Measurements from ENCODE around the gene TTC28. TPM values are rescaled to one million over a fixed set of nuclear protein-coding genes. Genes with fewer than 3 reads are reported as not detected.

TTC28 gene
- total and polyA plus RNA-seq, 10 of the 15 experiments (the other 5 are each of a cell fraction or from before 2014, with no cell fraction given): 0.15 to 8.4 (median 1.4) TPM

- H3K4me1 ChIP-seq (ENCODE audit: control insufficient read depth, insufficient read depth, low read length): no peaks in the 10 kb centered on the region
- SMC1A ChIA-PET (ENCODE audit: uncharacterized antibody, unreplicated experiment): interaction anchor here (0.5 kb wide), 1 partner anchor 218 kb away, joined by 3 read pairs; no protein-coding TSS in a partner anchor
- H3K27ac ChIP-seq (ENCODE audit: control insufficient read depth, insufficient read depth): no peak overlapping the region
- TF ChIP-seq NR2C1 (IDR thresholded peaks at IDR 0.05): no peak
- TF ChIP-seq TCF3 (IDR thresholded peaks at IDR 0.05; ENCODE audit: borderline replicate concordance, insufficient read depth, low read depth, low read length): no peak
- TF ChIP-seq RUNX3 (IDR thresholded peaks at IDR 0.05; ENCODE audit: low read length): no peak
- no peak for TF ChIP-seq NR2F1 (conservative IDR thresholded peaks at IDR 0.05)
- TF ChIP-seq, protein P1, sequence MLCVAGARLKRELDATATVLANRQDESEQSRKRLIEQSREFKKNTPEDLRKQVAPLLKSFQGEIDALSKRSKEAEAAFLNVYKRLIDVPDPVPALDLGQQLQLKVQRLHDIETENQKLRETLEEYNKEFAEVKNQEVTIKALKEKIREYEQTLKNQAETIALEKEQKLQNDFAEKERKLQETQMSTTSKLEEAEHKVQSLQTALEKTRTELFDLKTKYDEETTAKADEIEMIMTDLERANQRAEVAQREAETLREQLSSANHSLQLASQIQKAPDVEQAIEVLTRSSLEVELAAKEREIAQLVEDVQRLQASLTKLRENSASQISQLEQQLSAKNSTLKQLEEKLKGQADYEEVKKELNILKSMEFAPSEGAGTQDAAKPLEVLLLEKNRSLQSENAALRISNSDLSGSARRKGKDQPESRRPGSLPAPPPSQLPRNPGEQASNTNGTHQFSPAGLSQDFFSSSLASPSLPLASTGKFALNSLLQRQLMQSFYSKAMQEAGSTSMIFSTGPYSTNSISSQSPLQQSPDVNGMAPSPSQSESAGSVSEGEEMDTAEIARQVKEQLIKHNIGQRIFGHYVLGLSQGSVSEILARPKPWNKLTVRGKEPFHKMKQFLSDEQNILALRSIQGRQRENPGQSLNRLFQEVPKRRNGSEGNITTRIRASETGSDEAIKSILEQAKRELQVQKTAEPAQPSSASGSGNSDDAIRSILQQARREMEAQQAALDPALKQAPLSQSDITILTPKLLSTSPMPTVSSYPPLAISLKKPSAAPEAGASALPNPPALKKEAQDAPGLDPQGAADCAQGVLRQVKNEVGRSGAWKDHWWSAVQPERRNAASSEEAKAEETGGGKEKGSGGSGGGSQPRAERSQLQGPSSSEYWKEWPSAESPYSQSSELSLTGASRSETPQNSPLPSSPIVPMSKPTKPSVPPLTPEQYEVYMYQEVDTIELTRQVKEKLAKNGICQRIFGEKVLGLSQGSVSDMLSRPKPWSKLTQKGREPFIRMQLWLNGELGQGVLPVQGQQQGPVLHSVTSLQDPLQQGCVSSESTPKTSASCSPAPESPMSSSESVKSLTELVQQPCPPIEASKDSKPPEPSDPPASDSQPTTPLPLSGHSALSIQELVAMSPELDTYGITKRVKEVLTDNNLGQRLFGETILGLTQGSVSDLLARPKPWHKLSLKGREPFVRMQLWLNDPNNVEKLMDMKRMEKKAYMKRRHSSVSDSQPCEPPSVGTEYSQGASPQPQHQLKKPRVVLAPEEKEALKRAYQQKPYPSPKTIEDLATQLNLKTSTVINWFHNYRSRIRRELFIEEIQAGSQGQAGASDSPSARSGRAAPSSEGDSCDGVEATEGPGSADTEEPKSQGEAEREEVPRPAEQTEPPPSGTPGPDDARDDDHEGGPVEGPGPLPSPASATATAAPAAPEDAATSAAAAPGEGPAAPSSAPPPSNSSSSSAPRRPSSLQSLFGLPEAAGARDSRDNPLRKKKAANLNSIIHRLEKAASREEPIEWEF (IDR thresholded peaks at IDR 0.05; ENCODE audit: insufficient replicate concordance, low read depth, low read length): no peak
- TF ChIP-seq IRF3 (IDR thresholded peaks at IDR 0.05): no peak
- TF ChIP-seq, protein P2, sequence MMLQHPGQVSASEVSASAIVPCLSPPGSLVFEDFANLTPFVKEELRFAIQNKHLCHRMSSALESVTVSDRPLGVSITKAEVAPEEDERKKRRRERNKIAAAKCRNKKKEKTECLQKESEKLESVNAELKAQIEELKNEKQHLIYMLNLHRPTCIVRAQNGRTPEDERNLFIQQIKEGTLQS (IDR thresholded peaks at IDR 0.05; ENCODE audit: borderline replicate concordance, extremely low read depth, low read depth, low read length): no peak
- RAD21 ChIA-PET (ENCODE audit: unreplicated experiment): no interaction called here
- intact Hi-C loops (cut with micrococcal nuclease; ENCODE audit: unreplicated experiment): no loop called here
- BruUV-seq (replicated peaks): no TSS peak
- ATAC-seq: no peak
- no peak overlapping the region for H2AFZ ChIP-seq (ENCODE audit: control insufficient read depth, low read depth, low read length)
- no peak overlapping the region for H3K4me3 ChIP-seq
- DNase-seq (ENCODE audit: low read depth, low spot score): no peak
- H3K9me3 ChIP-seq (replicated peaks; ENCODE audit: control insufficient read depth, insufficient read depth, low read length): no peaks in the 10 kb centered on the region
- no peaks in the 10 kb centered on the region for H3K79me2 ChIP-seq (ENCODE audit: control insufficient read depth, insufficient read depth, low read length)
- no peak for FAIRE-seq
- no peak overlapping the region for H3K4me2 ChIP-seq (ENCODE audit: control insufficient read depth, insufficient read depth)
- no peak overlapping the region for H3K9ac ChIP-seq (ENCODE audit: control insufficient read depth, insufficient read depth, low read length)
- no peaks in the 10 kb centered on the region for H3K27me3 ChIP-seq (replicated peaks in 1 of 2; ENCODE audit: control insufficient read depth in 2 of 2, insufficient read depth in 2 of 2, low read length in 1 of 2)
- no peaks in the 10 kb centered on the region for H3K36me3 ChIP-seq (ENCODE audit: control insufficient read depth in 2 of 2, insufficient read depth in 2 of 2, low read length in 1 of 2)
- in situ Hi-C loops (cut with MboI): no loop called here
- no peaks in the 10 kb centered on the region for H4K20me1 ChIP-seq (ENCODE audit: control insufficient read depth, insufficient read depth)
- CTCF ChIA-PET: no interaction called here
- 28% methylated on average over 4 of the region's 4 CpGs for WGBS (ENCODE audit: insufficient coverage, insufficient replicate concordance, low lambda C conversion rate, missing lambda C conversion rate)
- POLR2A ChIA-PET: no interaction called here
Observed at GRCh38 chr22:28106617-28107016, 573.0 kb downstream of the TTC28 start.

Measured in GM12878 (cell line).